ENCODE data around the gene DMXL1. TPM values are rescaled to one million over a fixed set of nuclear protein-coding genes. Genes with fewer than 3 reads are reported as not detected.

The DMXL1 gene
- total and polyA plus RNA-seq, 2 experiments from 2014 or later = 28.4 to 41.7 TPM

Small RNA genes within 50 kb of the gene (microRNA-seq; reads per million reads assigned to microRNA genes)
- gene MIR5706 = not detected

Small RNA genes within 50 kb of the gene (small RNA-seq; reads per million reads assigned to genes)
- gene LAMTOR3P2 (ENCODE audit: low replicate concordance) = not detected
- gene MIR5706 (ENCODE audit: low replicate concordance) = 0.10 reads per million
- not detected for gene RNU6-701P (ENCODE audit: low replicate concordance)

Other genes with a start within 250 kb of the DMXL1 start
- 15.4 TPM in 2 replicates for gene DTWD2, start 82.5 kb upstream of the DMXL1 start, total RNA-seq (2014; rRNA removed; shearing (Covaris generic))
- gene DTWD2, start 82.5 kb upstream of the DMXL1 start, polyA plus RNA-seq (2016; fragmentation: Nextera tagmentation; extraction: Ambion mirVana) = 4.1 and 4.4 TPM in 2 replicates